H1 (cell line): ENCODE measurements around the gene ACAP3. TPM values are rescaled to one million over a fixed set of nuclear protein-coding genes. Genes with fewer than 3 reads are reported as not detected.

Experiments
- ASH2L ChIP-seq: fragments of 200-600, 300-600 bp; sonication (generic); IDR thresholded peaks from one replicate; pipeline ENCODE4 v1.7.1; 2017; ENCODE audit warnings: low read length
- EGR1 ChIP-seq: IDR thresholded peaks from 2 replicates; pipeline ENCODE4 v1.6.1; 2011; ENCODE audit warnings: low read depth, low read length, borderline replicate concordance
- GABPA ChIP-seq: IDR thresholded peaks from 2 replicates; pipeline ENCODE4 v1.6.1; 2011; ENCODE audit warnings: mild to moderate bottlenecking, low read length, moderate library complexity, borderline replicate concordance; ENCODE audit not compliant: insufficient read depth
- KDM5A ChIP-seq: fragments of 200-600 bp; IDR thresholded peaks from 2 replicates; pipeline ENCODE4 v1.7.1; 2012; ENCODE audit warnings: mild to moderate bottlenecking, low read length, inconsistent platforms, mixed read lengths
- RXRA ChIP-seq: IDR thresholded peaks from 2 replicates; pipeline ENCODE4 v1.6.1; 2011; ENCODE audit warnings: low read depth, mild to moderate bottlenecking, low read length, moderate library complexity; ENCODE audit not compliant: insufficient read depth
- polyA plus RNA-seq, 7 experiments: library from polyadenylated mRNA; depleted of rRNA in 3 of 7; stranded (reverse) in 5 of 7; unstranded in 2 of 7; fragments of >200 nt in 5 of 7; fragments of 200-250 nt in 2 of 7; gene quantifications; 1 replicate in 5 of 7; 2 replicates in 1 of 7; 4 replicates in 1 of 7; pipeline versions ENCODE4 v1.2.1 to v1.2.3, GENCODE V29; 2011 to 2013; ENCODE audit warnings: missing spikeins in 2 of 7, mixed read lengths in 2 of 7
- total RNA-seq: library from RNA; stranded (reverse); fragmentation: NEBNext Ultra II Directional; extraction: Animal tissue kit (Norgen Biotek cat#: 25700); gene quantifications from 2 replicates; pipeline ENCODE4 v1.2.1, GENCODE V29; 2021

ACAP3 gene
- total and polyA plus RNA-seq, 2 of the 8 experiments (the other 6 are each of a cell fraction or from before 2014, with no cell fraction given): 14.8 to 28.3 TPM

DNA sequence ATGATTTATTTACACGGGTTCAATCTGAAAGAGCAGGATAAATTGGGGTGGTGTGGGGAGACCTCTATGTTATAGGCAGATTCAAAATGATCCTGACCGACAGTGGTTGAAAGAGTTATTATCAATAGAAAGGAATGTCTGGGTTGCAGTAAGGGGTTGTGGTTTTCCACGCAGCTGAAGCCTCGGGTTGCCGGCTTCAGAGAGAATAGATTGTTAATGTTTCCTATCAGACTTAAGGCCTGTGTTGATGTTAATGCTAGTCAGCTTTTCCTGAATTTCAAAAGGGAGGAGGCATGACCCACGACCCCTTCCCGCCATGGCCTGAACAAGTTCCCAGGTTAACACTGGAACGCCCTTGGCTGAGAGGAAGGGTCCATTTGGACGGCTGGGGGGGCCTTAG, 31.9 kb downstream of the ACAP3 start (continued):
- no peak for TF ChIP-seq KDM5A
- TF ChIP-seq ASH2L: no peak
- TF ChIP-seq EGR1: no peak
- no peak for TF ChIP-seq GABPA
- TF ChIP-seq RXRA: no peak
